HEK293T (cell line): ENCODE measurements around the gene ADGRF1.

Experiments
- CTCF ChIA-PET: fragments of 350-600 bp; formaldehyde crosslinking; extraction: SDS; loops from one replicate; lab custom pipeline; 2021; ENCODE audit warnings: antibody characterized with exemption, inconsistent platforms; lab: Yijun Ruan, JAX
- POLR2A ChIA-PET: fragments of 350-600 bp; formaldehyde crosslinking; extraction: SDS; loops from one replicate; lab custom pipeline; 2020; ENCODE audit warnings: antibody characterized with exemption, inconsistent platforms; lab: Yijun Ruan, JAX
- DNase-seq: peaks from one replicate; pipeline ENCODE4 v3.0.0; 2012; ENCODE audit warnings: mixed read lengths; ENCODE audit errors: extremely low spot score
- ARNT ChIP-seq: fragments of 450-650 bp; IDR thresholded peaks from 2 replicates; pipeline ENCODE4 v1.6.1; 2017; ENCODE audit warnings: mild to moderate bottlenecking
- BHLHE40 ChIP-seq: fragments of 450-650 bp; IDR thresholded peaks from 2 replicates; pipeline ENCODE4 v1.6.1; 2016; ENCODE audit warnings: mild to moderate bottlenecking, moderate library complexity, borderline replicate concordance
- CTBP1 ChIP-seq: fragments of 450-650 bp; IDR thresholded peaks from 2 replicates; pipeline ENCODE4 v1.6.1; 2016; ENCODE audit warnings: borderline replicate concordance
- ELF4 ChIP-seq: fragments of 450-650 bp; IDR thresholded peaks from 2 replicates; pipeline ENCODE4 v1.6.1; 2017; ENCODE audit warnings: antibody characterized with exemption
- FOXA1 ChIP-seq: fragments of 450-650 bp; IDR thresholded peaks from 2 replicates; pipeline ENCODE4 v1.6.1; 2016; ENCODE audit warnings: mild to moderate bottlenecking
- FOXK2 ChIP-seq: fragments of 450-650 bp; IDR thresholded peaks from 2 replicates; pipeline ENCODE4 v1.6.1; 2016; ENCODE audit warnings: mild to moderate bottlenecking
- FOXM1 ChIP-seq: fragments of 450-650 bp; IDR thresholded peaks from 2 replicates; pipeline ENCODE4 v1.6.1; 2017; ENCODE audit warnings: mild to moderate bottlenecking, borderline replicate concordance
- HDGF ChIP-seq: fragments of 450-650 bp; IDR thresholded peaks from 2 replicates; pipeline ENCODE4 v1.6.1; 2017; ENCODE audit warnings: antibody characterized with exemption, borderline replicate concordance
- L3MBTL2 ChIP-seq: fragments of 450-650 bp; conservative IDR thresholded peaks from 2 replicates; pipeline ENCODE4 v1.6.1; 2016; ENCODE audit warnings: mild to moderate bottlenecking
- LEF1 ChIP-seq: fragments of 450-650 bp; IDR thresholded peaks from 2 replicates; pipeline ENCODE4 v1.6.1; 2017; ENCODE audit warnings: mild to moderate bottlenecking, borderline replicate concordance
- NFRKB ChIP-seq: fragments of 450-650 bp; IDR thresholded peaks from 2 replicates; pipeline ENCODE4 v1.6.1; 2016; ENCODE audit warnings: mild to moderate bottlenecking, moderate library complexity
- PKNOX1 ChIP-seq: fragments of 450-650 bp; IDR thresholded peaks from 2 replicates; pipeline ENCODE4 v1.6.1; 2016
- SP1 ChIP-seq: fragments of 450-650 bp; IDR thresholded peaks from 2 replicates; pipeline ENCODE4 v1.6.1; 2017
- SUZ12 ChIP-seq: fragments of 450-650 bp; IDR thresholded peaks from 2 replicates; pipeline ENCODE4 v1.6.1; 2016; ENCODE audit warnings: mild to moderate bottlenecking
- TARDBP ChIP-seq: fragments of 450-650 bp; IDR thresholded peaks from 2 replicates; pipeline ENCODE4 v1.6.1; 2016
- ZNF384 ChIP-seq: fragments of 450-650 bp; IDR thresholded peaks from 2 replicates; pipeline ENCODE4 v1.6.1; 2016

The ADGRF1 gene

GRCh38 chr6:46972531-46972930 is 69.6 kb downstream of the ADGRF1 start:
- DNase-seq, result no peak
- POLR2A ChIA-PET, result no interaction called here
- CTCF ChIA-PET, result interaction anchor here (1.2 kb wide), 1 partner anchor 69 kb away, joined by 3 read pairs; the partner anchor contains the start of gene ADGRF1
- no peak for TF ChIP-seq TARDBP

- CTCF ChIA-PET, result interaction anchor here (0.6 to 0.7 kb wide), 2 partner anchors 16 to 17 kb away, joined by 3 to 4 read pairs; no protein-coding TSS in a partner anchor
- no peak for DNase-seq
- POLR2A ChIA-PET, result no interaction called here
- no peak for TF ChIP-seq BHLHE40
- no peak for TF ChIP-seq CTBP1
- no peak for TF ChIP-seq HDGF
- no peak for TF ChIP-seq SUZ12
- TF ChIP-seq L3MBTL2, result no peak
- no peak for TF ChIP-seq SP1
- TF ChIP-seq FOXK2, result no peak
- no peak for TF ChIP-seq ZNF384
- TF ChIP-seq TARDBP, result no peak
- TF ChIP-seq FOXA1, result no peak
- TF ChIP-seq NFRKB, result no peak
- no peak for TF ChIP-seq ELF4
- TF ChIP-seq FOXM1, result no peak
- TF ChIP-seq LEF1, result no peak
- no peak for TF ChIP-seq ARNT
Observed at GRCh38 chr6:46969206-46969605, 72.9 kb downstream of the ADGRF1 start.

- TF ChIP-seq FOXK2, result no peak
- no peak for TF ChIP-seq L3MBTL2
- no peak for TF ChIP-seq BHLHE40
- TF ChIP-seq SP1, result no peak
- no peak for TF ChIP-seq PKNOX1
- no peak for TF ChIP-seq SUZ12
- TF ChIP-seq ZNF384, result no peak
- TF ChIP-seq LEF1, result no peak
- no peak for TF ChIP-seq HDGF
- no peak for TF ChIP-seq NFRKB
- TF ChIP-seq TARDBP, result no peak
- TF ChIP-seq FOXM1, result no peak
- TF ChIP-seq FOXA1, result no peak
- no peak for TF ChIP-seq CTBP1
- no peak for TF ChIP-seq ARNT
- no peak for TF ChIP-seq ELF4
- POLR2A ChIA-PET, result no interaction called here
- no peak for DNase-seq
- CTCF ChIA-PET, result no interaction called here
Observed at GRCh38 chr6:46967826-46968349, 74.2 kb downstream of the ADGRF1 start.

- DNase-seq, result no peak
- ChIA-PET POLR2A (no interaction called here), CTCF (no interaction called here)
- TF ChIP-seq ZNF384 (no peak), TARDBP (no peak)
Observed at GRCh38 chr6:46964716-46965519, 77.2 kb downstream of the ADGRF1 start.

- no peak for DNase-seq
- TF ChIP-seq CTBP1 (no peak), TARDBP (no peak), LEF1 (no peak), NFRKB (no peak), HDGF (no peak), FOXK2 (no peak), BHLHE40 (no peak), PKNOX1 (no peak), ELF4 (no peak), SUZ12 (no peak), SP1 (no peak), L3MBTL2 (no peak), FOXM1 (no peak), FOXA1 (no peak), ZNF384 (no peak), ARNT (no peak)
- ChIA-PET POLR2A (no interaction called here), CTCF (no interaction called here)
Observed at GRCh38 chr6:46963626-46964025, 78.5 kb downstream of the ADGRF1 start.

- DNase-seq, result no peak
- CTCF ChIA-PET, result no interaction called here
- POLR2A ChIA-PET, result no interaction called here
- TF ChIP-seq ARNT, result no peak
- TF ChIP-seq ELF4, result no peak
- no peak for TF ChIP-seq FOXK2
- TF ChIP-seq ZNF384, result no peak
- TF ChIP-seq L3MBTL2, result no peak
- no peak for TF ChIP-seq HDGF
- TF ChIP-seq NFRKB, result no peak
- no peak for TF ChIP-seq PKNOX1
Observed at GRCh38 chr6:46963039-46963438, 79.1 kb downstream of the ADGRF1 start.
